ENCODE measurements around the gene RIPPLY3.
A peak's percentile ranks its signal among the peaks of the same experiment; 100 is the strongest.
"Not testable (repeated sequence)": the region's sequence is repeated elsewhere in the genome, so short reads cannot be mapped to it uniquely, and the experiment has no call there.

RIPPLY3 gene

DNA sequence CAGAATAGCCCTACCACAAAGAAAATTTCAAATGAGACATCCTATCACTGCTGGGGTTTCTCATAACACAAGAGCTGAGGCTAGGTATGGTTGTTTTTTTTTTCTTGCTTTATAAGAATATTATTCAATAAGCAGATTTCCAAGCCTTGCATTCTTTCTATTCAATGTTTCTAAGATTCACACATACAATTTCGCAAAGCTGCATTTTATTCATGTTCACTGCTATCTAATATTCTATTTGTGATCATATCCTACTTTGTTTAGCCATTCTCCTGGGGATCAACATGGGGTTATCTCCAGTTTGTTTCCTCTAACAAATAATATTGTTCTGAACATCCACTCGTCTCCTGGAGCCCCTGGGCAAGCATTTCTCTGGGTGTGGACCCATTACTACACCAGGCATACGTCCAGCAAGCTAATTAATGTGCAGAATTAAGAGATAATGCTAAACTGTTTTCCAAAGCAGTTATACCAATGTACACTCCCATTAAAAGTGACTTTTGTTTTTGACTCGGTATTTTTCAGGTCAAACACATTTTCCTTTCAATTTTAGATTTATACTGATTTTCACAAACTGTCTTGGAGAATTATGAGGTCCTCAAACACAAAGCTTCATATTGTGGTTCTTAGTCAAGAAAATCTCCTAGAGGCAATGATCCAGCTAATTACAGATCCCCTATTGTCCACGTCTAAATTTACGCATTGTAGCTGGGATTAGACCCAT, 24.4 kb upstream of the RIPPLY3 start:
- DNase-seq, result no peak

- DNase-seq, result no peak
Measured at GRCh38 chr21:36985751-36986594, 20.5 kb upstream of the RIPPLY3 start.

DNA sequence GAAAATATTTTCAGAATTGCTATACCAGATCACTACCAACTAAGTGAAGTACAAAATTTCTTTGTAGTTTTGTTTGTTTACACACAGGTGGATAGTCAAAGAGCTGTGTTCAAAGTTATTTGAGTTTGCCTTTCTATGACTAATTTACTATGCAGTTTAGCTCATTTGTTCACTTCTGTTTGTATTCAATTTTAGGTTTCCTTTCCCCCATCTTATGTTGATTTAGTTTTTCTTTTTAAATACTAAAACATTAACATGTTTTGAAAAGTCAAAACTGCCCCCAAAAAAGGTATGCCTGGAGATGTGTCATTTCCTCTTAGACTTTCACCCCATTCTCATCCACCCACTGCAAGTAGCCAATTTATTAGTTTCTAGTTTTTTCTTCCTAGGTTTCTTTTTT, 18.7 kb upstream of the RIPPLY3 start:
- no peak for DNase-seq

- DNase-seq, result no peak
Measured at GRCh38 chr21:36988536-36988935, 18.0 kb upstream of the RIPPLY3 start.

DNA sequence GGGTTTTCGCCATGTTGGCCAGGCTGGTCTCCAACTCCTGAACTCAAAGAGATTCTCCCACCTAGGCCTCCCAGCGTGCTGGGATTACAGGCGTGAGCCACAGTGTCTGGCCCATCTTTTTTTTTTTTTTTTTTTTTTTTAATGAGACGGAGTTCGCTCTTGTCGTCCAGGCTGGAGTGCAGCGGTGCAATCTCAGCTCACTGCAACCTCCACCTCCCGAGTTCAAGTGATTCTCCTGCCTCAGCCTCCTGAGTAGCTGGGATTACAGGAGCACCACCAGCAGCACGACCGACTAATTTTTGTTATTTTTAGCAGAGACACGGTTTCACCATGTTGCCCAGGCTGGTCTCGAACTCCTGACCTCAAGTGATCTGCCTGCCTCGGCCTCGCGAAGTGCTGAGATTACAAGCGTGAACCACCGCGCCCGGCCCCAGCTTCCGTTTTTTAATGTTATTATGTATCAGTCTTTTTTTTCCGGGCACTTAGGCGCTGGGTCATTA, 17.3 kb upstream of the RIPPLY3 start:
- DNase-seq, result not testable (repeated sequence)

GRCh38 chr21:36989699-36990507, 16.6 kb upstream of the RIPPLY3 start:
- peak; percentile 78 for DNase-seq

DNA sequence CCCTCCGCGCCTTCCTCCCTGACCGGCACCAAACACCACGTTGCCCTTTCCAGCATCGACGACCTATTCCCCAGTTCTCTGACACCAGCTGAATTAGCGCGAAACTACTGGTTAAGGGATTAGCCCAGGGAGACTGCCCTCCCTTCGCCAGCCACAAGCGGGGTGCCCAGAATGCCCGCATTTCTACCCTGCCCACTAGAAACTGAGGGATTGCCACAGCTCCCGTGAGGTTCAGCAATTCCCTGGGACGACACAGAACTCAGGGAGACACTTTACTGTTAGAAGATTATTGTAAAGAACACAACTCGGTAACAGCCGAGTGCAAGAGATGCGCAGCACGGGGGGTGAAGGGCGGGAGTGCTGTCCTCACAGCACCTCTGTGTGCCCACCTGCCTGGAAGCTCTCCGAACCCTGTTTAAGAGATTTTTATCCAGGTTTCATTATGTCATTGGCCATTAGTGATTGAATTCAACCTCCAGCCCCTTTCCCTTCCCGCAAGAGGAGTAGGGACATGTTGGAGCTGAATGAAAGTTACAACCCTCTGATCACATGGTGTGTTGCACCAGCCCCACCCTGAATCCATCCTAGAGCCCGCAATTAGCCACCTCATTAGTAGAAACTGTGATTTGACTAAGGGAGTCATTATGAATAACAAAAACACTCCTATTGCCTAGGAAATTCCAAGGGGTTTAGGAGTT, 15.8 kb upstream of the RIPPLY3 start:
- DNase-seq, result no peak

DNA sequence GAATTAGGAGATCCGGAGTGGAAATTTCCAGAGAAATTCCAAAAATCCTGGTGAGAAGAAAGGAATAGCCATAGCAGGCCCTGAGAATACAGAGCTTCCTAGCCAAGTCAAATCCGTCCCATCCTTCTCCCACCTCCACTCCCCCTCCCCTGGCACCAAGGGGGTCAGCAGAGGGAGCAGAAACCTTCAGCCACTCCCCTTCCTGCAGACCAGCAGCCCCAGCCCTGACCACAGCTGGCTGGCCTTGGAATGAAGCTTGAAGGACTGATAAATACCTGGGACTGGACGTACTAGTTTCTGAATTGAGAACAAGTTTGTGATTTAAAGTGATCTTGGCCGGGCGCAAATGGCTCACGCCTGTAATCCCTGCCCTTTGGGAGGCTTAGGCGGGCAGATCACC, 13.8 kb upstream of the RIPPLY3 start:
- no peak for DNase-seq

DNA sequence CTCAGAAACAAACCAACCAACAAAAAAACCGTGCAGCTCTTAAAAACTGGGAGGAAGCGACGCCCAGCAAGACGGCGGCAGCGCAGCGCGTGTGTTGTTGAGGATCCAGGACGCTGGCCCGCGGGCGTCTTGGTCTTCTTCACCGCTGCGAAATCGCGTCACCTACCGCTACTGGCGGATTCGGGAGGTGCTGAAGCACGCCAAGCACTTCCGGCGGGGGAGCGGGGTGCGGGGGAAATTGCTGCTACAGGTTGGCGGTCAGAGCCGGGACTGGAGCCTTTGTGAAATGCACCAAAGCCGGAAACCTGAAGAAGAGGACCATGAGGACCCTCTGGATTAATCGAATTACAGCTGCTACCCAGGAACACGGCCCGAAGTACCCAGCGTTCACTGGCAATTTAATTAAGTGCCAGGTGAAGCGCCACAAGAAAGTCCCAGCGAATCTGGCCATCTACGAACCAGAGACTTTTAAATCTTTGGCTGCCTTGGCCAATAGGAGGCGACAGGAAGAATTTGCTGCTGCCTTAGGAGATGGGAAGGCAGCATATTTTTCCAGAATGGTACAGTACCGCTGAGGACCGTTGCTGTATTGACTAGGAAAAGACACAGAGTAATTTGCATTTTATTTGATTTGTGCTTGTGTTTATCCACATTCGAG, 11.9 kb upstream of the RIPPLY3 start:
- DNase-seq, result peak; percentile 18

GRCh38 chr21:36995285-36995684, 11.2 kb upstream of the RIPPLY3 start:
- not testable (repeated sequence) for DNase-seq

DNA sequence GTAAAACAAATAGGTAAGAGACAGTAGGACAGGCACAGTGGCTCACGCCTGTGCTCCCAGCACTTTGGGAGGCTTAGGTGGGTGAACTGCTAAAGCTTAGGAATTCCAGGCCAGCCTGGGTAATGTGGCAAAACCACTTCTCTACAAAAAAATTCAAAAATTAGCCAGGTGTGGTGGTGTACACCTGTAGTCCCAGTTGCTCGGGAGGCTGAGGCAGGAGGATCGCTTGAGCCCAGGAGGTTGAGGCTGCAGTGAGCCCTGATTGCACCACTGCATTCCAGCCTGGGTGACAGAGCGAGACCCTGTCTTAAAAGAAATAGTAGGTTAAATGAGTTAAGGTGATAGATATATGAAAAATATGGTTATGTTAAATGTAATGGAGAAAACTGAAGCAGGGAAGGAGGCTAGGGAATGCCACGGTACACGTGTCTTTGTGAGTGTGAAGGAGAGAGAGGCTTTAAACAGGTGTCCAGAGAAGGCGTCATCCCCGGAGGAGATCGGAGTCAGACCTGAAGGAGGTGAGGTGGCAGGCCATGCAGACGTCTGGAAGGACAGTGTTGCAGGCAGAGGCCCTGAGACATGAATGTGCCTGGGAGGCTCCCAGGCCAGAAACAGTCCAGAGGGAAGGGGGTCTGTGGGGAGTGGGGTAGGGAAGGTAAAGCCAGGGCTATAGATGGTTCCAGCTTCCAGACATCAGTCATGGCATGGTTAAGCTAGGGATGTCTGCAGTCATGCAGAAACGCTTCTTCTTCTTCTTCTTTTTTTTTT, 7.2 kb upstream of the RIPPLY3 start:
- DNase-seq, result no peak

DNA sequence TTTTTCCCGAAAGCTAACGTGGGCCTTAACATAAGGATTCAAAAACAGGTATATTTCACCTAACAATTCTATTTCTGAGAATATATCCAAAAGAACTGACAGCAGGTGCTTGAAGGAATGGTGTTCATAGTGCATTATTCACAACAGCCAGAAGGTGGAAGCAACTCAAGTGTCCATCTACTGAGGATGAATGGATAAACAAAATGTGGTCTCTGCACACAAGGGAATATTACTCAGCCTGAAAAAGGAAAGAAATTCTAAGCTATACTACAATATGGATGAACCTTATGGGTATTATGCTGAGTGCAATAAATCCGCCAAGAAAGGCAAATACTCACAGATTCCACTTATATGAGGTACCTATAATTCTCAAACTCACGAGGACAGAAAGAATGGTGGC, 6.1 kb upstream of the RIPPLY3 start:
- no peak for DNase-seq

- DNase-seq, result no peak
Measured at GRCh38 chr21:37001441-37001840, 5.1 kb upstream of the RIPPLY3 start.

GRCh38 chr21:37002851-37003250, 3.7 kb upstream of the RIPPLY3 start:
- not testable (repeated sequence) for DNase-seq

GRCh38 chr21:37003917-37004316, 2.6 kb upstream of the RIPPLY3 start:
- not testable (repeated sequence) for DNase-seq

DNA sequence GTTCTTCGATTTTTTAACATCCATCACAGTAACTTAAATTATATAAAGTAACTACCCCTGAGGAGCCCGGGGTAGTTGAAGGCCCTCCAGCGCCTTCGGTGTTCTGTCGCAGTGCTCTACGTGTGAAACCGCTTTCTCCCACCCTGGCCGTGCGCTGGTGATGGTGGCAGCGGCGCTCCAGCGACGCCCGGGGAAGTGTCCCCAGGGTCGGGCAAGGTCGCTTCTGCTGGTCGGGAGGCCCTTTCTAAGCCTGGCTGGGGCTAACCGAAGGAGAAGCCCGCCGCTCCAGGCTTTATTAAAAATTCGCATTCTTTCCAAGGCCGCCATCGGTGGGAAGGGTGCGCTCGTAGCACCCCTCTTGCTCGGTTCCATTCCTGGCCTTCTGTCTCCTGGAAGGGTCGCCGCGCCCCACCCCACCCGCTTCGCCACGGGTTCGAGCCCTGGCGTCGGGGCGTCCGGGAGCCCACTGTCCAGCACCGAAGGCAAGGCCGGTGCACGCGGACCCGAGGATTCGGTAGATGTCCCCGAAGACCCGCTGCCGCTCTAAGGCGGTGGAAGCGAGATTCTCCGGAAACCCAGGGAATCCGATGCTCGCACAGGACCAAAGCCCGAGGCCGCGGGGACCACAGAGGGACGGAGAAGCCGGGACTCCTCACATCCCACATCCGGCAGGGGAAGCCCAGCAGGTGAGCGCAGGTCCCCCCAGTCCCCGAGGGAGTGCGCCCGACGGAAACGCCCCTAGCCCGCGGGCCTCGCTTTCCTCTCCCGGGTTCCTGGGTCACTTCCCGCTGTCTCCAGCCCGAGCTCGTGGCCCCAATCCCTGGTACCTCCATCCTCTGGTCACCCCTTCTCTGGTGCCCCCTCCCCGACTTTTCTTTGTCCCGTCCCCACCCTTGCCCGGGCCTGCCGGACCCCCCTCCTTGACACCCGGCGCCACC, 685 bp upstream of the RIPPLY3 start:
- DNase-seq, result no peak

- no peak for DNase-seq
Measured at GRCh38 chr21:37008724-37009123, 2.2 kb downstream of the RIPPLY3 start.

DNA sequence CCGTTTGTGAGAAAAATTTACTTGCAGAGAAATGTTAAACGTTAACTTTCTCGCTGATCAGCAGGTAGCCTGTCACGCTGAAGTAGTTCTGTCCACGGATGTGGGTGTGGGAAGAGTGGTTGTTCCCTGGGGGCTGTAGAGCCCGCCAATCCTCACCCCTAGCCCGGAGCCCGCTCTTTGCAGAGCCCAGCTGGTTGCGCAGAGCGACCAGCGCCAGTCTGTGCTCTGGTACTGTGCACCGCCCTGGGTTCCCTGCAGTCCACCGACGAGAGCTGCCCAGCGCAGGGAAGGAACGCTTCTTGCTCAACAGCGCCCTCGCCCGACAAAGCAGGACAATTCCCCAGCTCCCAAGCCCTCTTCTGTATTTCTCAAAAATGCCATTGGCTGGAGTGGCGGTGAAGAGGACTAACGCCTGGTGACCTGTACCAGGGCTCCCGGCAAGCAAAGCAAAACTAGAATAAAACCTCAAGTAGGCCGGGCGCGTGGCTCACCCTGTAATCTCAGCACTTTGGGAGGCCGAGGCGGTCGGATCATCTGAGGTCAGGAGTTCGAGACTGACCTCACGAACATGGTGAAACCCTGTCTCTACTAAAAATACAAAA, 3.3 kb downstream of the RIPPLY3 start:
- DNase-seq, result peak; percentile 61

- no peak for DNase-seq
Measured at GRCh38 chr21:37017951-37018679, 11.6 kb downstream of the RIPPLY3 start.
